AG04450 (cell line): ENCODE results near the gene TTC34. TPM values are rescaled to one million over a fixed set of nuclear protein-coding genes. Genes with fewer than 3 reads are reported as not detected.

Experiments used
- CTCF ChIA-PET: fragments of 300-600, 350-600 bp; formaldehyde crosslinking; extraction: SDS; loops from one replicate; lab custom pipeline; 2022; ENCODE audit warnings: antibody characterized with exemption, inconsistent platforms; lab: Charles Lee
- POLR2A ChIA-PET: fragments of 350-600 bp; formaldehyde crosslinking; extraction: SDS; loops from one replicate; lab custom pipeline; 2021; ENCODE audit warnings: antibody characterized with exemption, inconsistent platforms; lab: Yijun Ruan, JAX
- DNase-seq: peaks from one replicate; pipeline ENCODE4 v3.0.0-alpha.2; 2011; ENCODE audit warnings: low read depth, low spot score
- H3K27ac ChIP-seq: one replicate; pipeline ENCODE4 v1.5.1; 2012; ENCODE audit warnings: low read depth, low read length, control low read depth
- H3K27me3 ChIP-seq: one replicate; pipeline ENCODE4 v1.6.0; 2012; ENCODE audit warnings: low read length; ENCODE audit not compliant: control insufficient read depth, insufficient read depth
- H3K4me3 ChIP-seq: 2 replicates; pipeline ENCODE4 v1.5.1; 2011; ENCODE audit warnings: mild to moderate bottlenecking, low read depth, low read length, control low read depth
- H3K9me3 ChIP-seq: 2 replicates; pipeline ENCODE4 v1.5.1; 2012; ENCODE audit warnings: low read length; ENCODE audit not compliant: control insufficient read depth, insufficient read depth
- CTCF ChIP-seq: IDR thresholded peaks from 2 replicates; pipeline ENCODE4 v1.5.1; 2011; ENCODE audit warnings: low read depth, low read length, control low read depth, inconsistent platforms
- polyA plus RNA-seq: library from polyadenylated mRNA; depleted of rRNA; stranded (reverse); fragments of >200 nt; gene quantifications from 2 replicates; pipeline ENCODE4 v1.2.3, GENCODE V29; 2011

The TTC34 gene
- polyA plus RNA-seq, 1 experiment, result 0.06 TPM

GRCh38 chr1:2642131-2642559 lies 159.3 kb downstream of the TTC34 start:
- Histone ChIP-seq H3K27me3 (no peaks in the 10 kb centered on the region), H3K27ac (no peak overlapping the region), H3K4me3 (peak overlapping the region; percentile 81), H3K9me3 (peaks cover 12% of the 10 kb centered on the region)
- no peak for DNase-seq
- ChIA-PET CTCF (no interaction called here), POLR2A (no interaction called here)
- no peak for TF ChIP-seq CTCF

DNA sequence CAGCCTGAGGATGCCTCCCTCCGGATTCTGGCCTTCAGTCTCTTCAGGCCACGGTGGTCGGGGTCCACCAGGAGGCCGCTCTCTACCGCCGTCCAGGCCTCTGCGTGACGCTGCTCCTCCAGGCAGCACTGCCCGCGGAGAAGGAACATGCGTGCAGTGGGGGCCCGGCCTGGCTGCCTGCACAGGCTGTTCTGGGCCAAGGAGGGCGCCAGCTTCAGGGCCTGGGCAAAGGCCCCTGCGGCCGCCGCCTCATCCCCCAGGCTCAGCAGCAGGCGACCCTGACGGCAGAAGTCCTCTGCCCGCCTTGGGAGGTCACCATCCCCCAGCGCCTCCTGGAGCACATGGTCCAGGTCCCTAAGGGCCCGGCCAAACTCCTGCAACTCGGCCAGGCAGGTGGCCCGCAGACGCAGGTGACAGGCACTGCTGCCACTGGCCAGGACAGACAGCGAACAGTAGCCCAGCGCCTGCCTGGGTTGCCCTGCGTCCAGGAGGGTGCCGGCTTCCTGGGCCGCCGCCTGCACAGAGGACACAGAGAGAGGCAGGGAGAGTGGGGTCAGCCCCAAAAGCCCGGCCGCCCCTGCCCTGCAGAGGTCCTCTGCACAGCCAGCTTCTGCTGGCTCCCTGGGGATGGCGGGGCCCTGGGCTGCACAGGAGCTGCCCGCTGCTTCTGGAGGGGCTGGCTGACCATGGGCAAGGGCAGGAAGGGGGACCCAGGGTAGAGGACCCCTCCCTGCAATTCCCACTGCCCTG lies 159.9 kb downstream of the TTC34 start:
- Histone ChIP-seq H3K27ac (no peak overlapping the region), H3K27me3 (no peaks in the 10 kb centered on the region), H3K4me3 (peak overlapping the region; percentile 81), H3K9me3 (peaks cover 18% of the 10 kb centered on the region)
- POLR2A ChIA-PET, result no interaction called here
- TF ChIP-seq CTCF, result no peak
- no peak for DNase-seq
- CTCF ChIA-PET, result no interaction called here

GRCh38 chr1:2640626-2641025 lies 160.9 kb downstream of the TTC34 start:
- no peak for TF ChIP-seq CTCF
- DNase-seq, result no peak
- Histone ChIP-seq H3K4me3 (no peak overlapping the region), H3K9me3 (peaks cover 16% of the 10 kb centered on the region), H3K27ac (no peak overlapping the region), H3K27me3 (no peaks in the 10 kb centered on the region)
- POLR2A ChIA-PET, result no interaction called here
- CTCF ChIA-PET, result interaction anchor here (0.6 kb wide), 1 partner anchor 686 kb away, joined by 3 read pairs; no protein-coding TSS in a partner anchor

- DNase-seq, result no peak
- Histone ChIP-seq H3K27ac (no peak overlapping the region), H3K9me3 (peaks cover 21% of the 10 kb centered on the region), H3K4me3 (no peak overlapping the region), H3K27me3 (no peaks in the 10 kb centered on the region)
- ChIA-PET POLR2A (no interaction called here), CTCF (interaction anchor here (0.6 kb wide), 1 partner anchor 687 kb away, joined by 3 read pairs; no protein-coding TSS in a partner anchor)
- no peak for TF ChIP-seq CTCF
Observed at GRCh38 chr1:2639607-2640521, 161.6 kb downstream of the TTC34 start.
